GM21381 (cell line): Measurements from ENCODE around the gene AUTS2.

Experiments
- ATAC-seq: cut with Tn5 transposase; IDR thresholded peaks from one replicate; pipeline ENCODE4 v1.9.1; 2021; ENCODE audit warnings: mild to moderate bottlenecking, moderate library complexity; ENCODE audit not compliant: unreplicated experiment

The AUTS2 gene

GRCh38 chr7:70214071-70214470 lies 615.8 kb downstream of the AUTS2 start:
- ATAC-seq, result no peak

- ATAC-seq, result no peak
Measured at GRCh38 chr7:70215491-70215890, 617.2 kb downstream of the AUTS2 start.

- ATAC-seq, result no peak
Measured at GRCh38 chr7:70217571-70217970, 619.3 kb downstream of the AUTS2 start.

- ATAC-seq, result no peak
Measured at GRCh38 chr7:70218006-70218405, 619.7 kb downstream of the AUTS2 start.

GRCh38 chr7:70219061-70219460 lies 620.8 kb downstream of the AUTS2 start:
- no peak for ATAC-seq

- ATAC-seq, result no peak
Measured at GRCh38 chr7:70229242-70229641, 631.0 kb downstream of the AUTS2 start.

- ATAC-seq, result no peak
Measured at GRCh38 chr7:70230761-70231160, 632.5 kb downstream of the AUTS2 start.

GRCh38 chr7:70233776-70234175 lies 635.5 kb downstream of the AUTS2 start:
- no peak for ATAC-seq

GRCh38 chr7:70237256-70237655 lies 639.0 kb downstream of the AUTS2 start:
- no peak for ATAC-seq

- peak; percentile 99 for ATAC-seq
Measured at GRCh38 chr7:70237831-70238575, 639.7 kb downstream of the AUTS2 start.

GRCh38 chr7:70239918-70240317 lies 641.6 kb downstream of the AUTS2 start:
- no peak for ATAC-seq

- no peak for ATAC-seq
Measured at GRCh38 chr7:70240873-70241272, 642.6 kb downstream of the AUTS2 start.

GRCh38 chr7:70241536-70242175 lies 643.4 kb downstream of the AUTS2 start:
- ATAC-seq, result no peak

- no peak for ATAC-seq
Measured at GRCh38 chr7:70242826-70243225, 644.6 kb downstream of the AUTS2 start.

GRCh38 chr7:70243443-70243842 lies 645.2 kb downstream of the AUTS2 start:
- ATAC-seq, result no peak

GRCh38 chr7:70257921-70258320 lies 659.6 kb downstream of the AUTS2 start:
- no peak for ATAC-seq

GRCh38 chr7:70259502-70259901 lies 661.2 kb downstream of the AUTS2 start:
- ATAC-seq, result no peak

- no peak for ATAC-seq
Measured at GRCh38 chr7:70263471-70264255, 665.4 kb downstream of the AUTS2 start.

GRCh38 chr7:70266186-70266585 lies 667.9 kb downstream of the AUTS2 start:
- ATAC-seq, result no peak

- no peak for ATAC-seq
Measured at GRCh38 chr7:70267381-70268120, 669.3 kb downstream of the AUTS2 start.

GRCh38 chr7:70268179-70268578 lies 669.9 kb downstream of the AUTS2 start:
- no peak for ATAC-seq
